GM21619 (cell line): ENCODE results near the gene ZCCHC12.

ENCODE experiments used
- ATAC-seq: cut with Tn5 transposase; IDR thresholded peaks from one replicate; pipeline ENCODE4 v1.9.1; 2021; ENCODE audit not compliant: unreplicated experiment

Gene ZCCHC12

DNA sequence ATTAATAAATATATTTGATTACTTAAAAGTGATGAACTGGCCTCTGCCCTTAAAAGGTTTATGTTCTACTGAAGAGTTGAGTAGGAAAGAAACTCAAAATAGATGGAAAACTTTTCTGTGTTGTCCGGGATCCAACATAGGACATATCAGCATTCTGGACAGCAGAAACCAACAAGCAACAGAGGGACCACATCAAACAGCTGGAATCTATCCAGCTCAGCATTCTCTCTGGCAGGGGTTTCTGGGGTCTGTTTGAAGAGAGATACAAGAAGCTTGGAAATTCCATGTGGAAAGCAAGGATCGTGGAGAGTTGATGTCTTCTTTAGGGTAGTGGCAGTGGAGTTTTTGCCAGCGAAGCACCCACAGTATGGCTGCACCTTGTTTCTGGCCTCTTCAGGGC is 43.6 kb downstream of the ZCCHC12 start:
- no peak for ATAC-seq

DNA sequence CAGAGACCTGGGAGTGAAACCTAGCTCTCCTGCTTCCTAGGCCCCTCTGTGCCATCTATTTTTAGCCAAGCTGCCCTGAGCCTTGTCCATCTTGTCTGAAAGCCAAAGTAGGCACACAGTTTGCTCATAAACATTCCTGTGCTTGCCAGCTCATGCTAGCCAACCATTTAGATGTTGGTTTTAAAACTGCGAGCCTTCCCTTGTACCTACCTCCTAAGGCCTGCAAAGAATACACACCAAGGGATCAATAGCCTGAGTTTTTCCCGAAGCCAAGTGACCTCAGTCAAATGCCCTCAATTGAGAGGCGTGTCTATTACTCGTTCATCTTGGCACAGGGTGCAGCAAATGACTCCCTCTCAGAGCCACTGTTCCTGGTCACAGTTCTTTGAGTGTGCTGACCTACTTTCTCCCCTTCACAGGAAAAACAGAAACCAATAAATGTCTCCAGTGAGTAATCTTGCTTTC is 48.5 kb downstream of the ZCCHC12 start:
- ATAC-seq = no peak
